Thymus (tissue), 11 donors: ENCODE data around the gene RNASE9. TPM values are rescaled to one million over a fixed set of nuclear protein-coding genes. Genes with fewer than 3 reads are reported as not detected.

Experiments
- DNase-seq, 9 donors: peaks; one replicate each; pipeline ENCODE4 v3.0.0-alpha.2; 2013; ENCODE audit warnings: low spot score in 9 of 9, low read depth in 6 of 9, missing footprints in 1 of 9
- H3K27ac ChIP-seq, 2 donors: one replicate each; pipeline ENCODE4 v1.5.1; 2013; ENCODE audit warnings: control low read depth in 1 of 2, low read depth in 1 of 2, low read length in 1 of 2, mild to moderate bottlenecking in 1 of 2, moderate library complexity in 1 of 2
- H3K27me3 ChIP-seq, 2 donors: one replicate each; pipeline ENCODE4 v1.5.1; 2013; ENCODE audit warnings: low read length in 1 of 2; ENCODE audit not compliant: control insufficient read depth in 2 of 2, insufficient read depth in 1 of 2
- H3K36me3 ChIP-seq, 2 donors: one replicate each; pipeline ENCODE4 v1.5.1; 2013; ENCODE audit warnings: low read length in 1 of 2, mild to moderate bottlenecking in 1 of 2, moderate library complexity in 1 of 2; ENCODE audit not compliant: control insufficient read depth in 2 of 2, insufficient read depth in 2 of 2
- H3K4me1 ChIP-seq, 2 donors: one replicate each; pipeline ENCODE4 v1.5.1; 2013; ENCODE audit warnings: low read length in 2 of 2; ENCODE audit not compliant: control insufficient read depth in 2 of 2, insufficient read depth in 2 of 2
- H3K4me3 ChIP-seq, 2 donors: one replicate each; pipeline ENCODE4 v1.5.1; 2013; ENCODE audit warnings: low read length in 2 of 2, control low read depth in 1 of 2, mild to moderate bottlenecking in 1 of 2
- H3K9me3 ChIP-seq, 2 donors: one replicate each; pipeline ENCODE4 v1.5.1; 2013; ENCODE audit warnings: low read length in 1 of 2, mild to moderate bottlenecking in 1 of 2; ENCODE audit not compliant: control insufficient read depth in 2 of 2, insufficient read depth in 1 of 2
- WGBS: extraction: QIAGEN DNeasy Blood & Tissue Kit; methylation state at CpG from one replicate; pipeline ENCODE4 v1.1.7; 2013; 5-methylcytosine and 5-hydroxymethylcytosine counted together
- polyA plus RNA-seq: library from polyadenylated mRNA; stranded (reverse); fragments of 200-250 nt; gene quantifications from one replicate; pipeline ENCODE4 v1.2.3, GENCODE V29; 2013
- total RNA-seq: library from RNA; stranded (reverse); fragments of 120-200 nt; gene quantifications from one replicate; pipeline ENCODE4 v1.2.4, GENCODE V29; 2013
- donor health status: healthy.

RNASE9 gene
- total and polyA plus RNA-seq, 2 donors: 0.02 TPM; not detected in 1

- H3K36me3 ChIP-seq: no peaks in the 10 kb centered on the region
- H3K27ac ChIP-seq: no peak overlapping the region
- no peaks in the 10 kb centered on the region for H3K27me3 ChIP-seq
- WGBS: 95% methylated on average over 10 of the region's 10 CpGs
- no peaks in the 10 kb centered on the region for H3K9me3 ChIP-seq
- DNase-seq: no peak
- no peaks in the 10 kb centered on the region for H3K4me1 ChIP-seq
- H3K4me3 ChIP-seq: no peak overlapping the region
These were observed 12.3 kb downstream of the RNASE9 start for GRCh38 chr14:20548414-20549158.

- 89% methylated on average over 3 of the region's 3 CpGs for WGBS
- DNase-seq: no peak
- Histone ChIP-seq H3K27me3 (no peaks in the 10 kb centered on the region), H3K9me3 (no peaks in the 10 kb centered on the region), H3K4me1 (no peaks in the 10 kb centered on the region), H3K4me3 (no peak overlapping the region), H3K27ac (no peak overlapping the region), H3K36me3 (no peaks in the 10 kb centered on the region)
These were observed 14.0 kb downstream of the RNASE9 start for GRCh38 chr14:20546877-20547276.

GRCh38 chr14:20539906-20540305 is 20.9 kb downstream of the RNASE9 start:
- Histone ChIP-seq H3K4me3 (no peak overlapping the region), H3K4me1 (no peaks in the 10 kb centered on the region), H3K9me3 (no peaks in the 10 kb centered on the region), H3K27me3 (no peaks in the 10 kb centered on the region), H3K27ac (no peak overlapping the region), H3K36me3 (no peaks in the 10 kb centered on the region)
- DNase-seq: no peak
- 93% methylated on average over 4 of the region's 4 CpGs for WGBS

- no peaks in the 10 kb centered on the region for H3K9me3 ChIP-seq
- peak; percentile 9 to 81 (median 60) for DNase-seq
- H3K27me3 ChIP-seq: no peaks in the 10 kb centered on the region
- no peak overlapping the region for H3K4me3 ChIP-seq
- H3K27ac ChIP-seq: no peak overlapping the region
- H3K36me3 ChIP-seq: no peaks in the 10 kb centered on the region
- no peaks in the 10 kb centered on the region for H3K4me1 ChIP-seq
- WGBS: 14% methylated on average over 8 of the region's 8 CpGs
These were observed 29.9 kb downstream of the RNASE9 start for GRCh38 chr14:20530771-20531571.

- Histone ChIP-seq H3K9me3 (no peaks in the 10 kb centered on the region), H3K36me3 (no peaks in the 10 kb centered on the region), H3K27ac (no peak overlapping the region), H3K4me3 (no peak overlapping the region), H3K4me1 (no peaks in the 10 kb centered on the region), H3K27me3 (no peaks in the 10 kb centered on the region)
- DNase-seq: no peak
- 98% methylated on average over 3 of the region's 3 CpGs for WGBS
These were observed 31.0 kb downstream of the RNASE9 start for GRCh38 chr14:20529806-20530205.

- H3K4me3 ChIP-seq: no peak overlapping the region
- 99% methylated on average over 2 of the region's 2 CpGs for WGBS
- H3K27ac ChIP-seq: no peak overlapping the region
- H3K9me3 ChIP-seq: no peaks in the 10 kb centered on the region
- no peaks in the 10 kb centered on the region for H3K27me3 ChIP-seq
- no peaks in the 10 kb centered on the region for H3K4me1 ChIP-seq
- DNase-seq: no peak
- no peaks in the 10 kb centered on the region for H3K36me3 ChIP-seq
These were observed 36.8 kb downstream of the RNASE9 start for GRCh38 chr14:20524027-20524426.

- H3K4me1 ChIP-seq: no peaks in the 10 kb centered on the region
- WGBS: 93% methylated on average over 1 of the region's 1 CpG
- no peak overlapping the region for H3K4me3 ChIP-seq
- no peak for DNase-seq
- H3K27me3 ChIP-seq: no peaks in the 10 kb centered on the region
- no peaks in the 10 kb centered on the region for H3K36me3 ChIP-seq
- H3K9me3 ChIP-seq: no peaks in the 10 kb centered on the region
- no peak overlapping the region for H3K27ac ChIP-seq
These were observed 38.5 kb downstream of the RNASE9 start for GRCh38 chr14:20522332-20522731.

- H3K9me3 ChIP-seq: no peaks in the 10 kb centered on the region
- H3K4me1 ChIP-seq: no peaks in the 10 kb centered on the region
- DNase-seq: no peak
- no peak overlapping the region for H3K27ac ChIP-seq
- no peaks in the 10 kb centered on the region for H3K27me3 ChIP-seq
- no peaks in the 10 kb centered on the region for H3K36me3 ChIP-seq
- WGBS: 94% methylated on average over 4 of the region's 4 CpGs
- H3K4me3 ChIP-seq: no peak overlapping the region
These were observed 43.9 kb downstream of the RNASE9 start for GRCh38 chr14:20516921-20517320.

GRCh38 chr14:20515846-20516245 is 45.0 kb downstream of the RNASE9 start:
- H3K4me1 ChIP-seq: no peaks in the 10 kb centered on the region
- DNase-seq: no peak
- H3K27ac ChIP-seq: no peak overlapping the region
- WGBS: 95% methylated on average over 4 of the region's 4 CpGs
- no peak overlapping the region for H3K4me3 ChIP-seq
- H3K27me3 ChIP-seq: no peaks in the 10 kb centered on the region
- no peaks in the 10 kb centered on the region for H3K36me3 ChIP-seq
- H3K9me3 ChIP-seq: no peaks in the 10 kb centered on the region
